H9 (cell line): ENCODE measurements around the gene PLXNA2. TPM values are rescaled to one million over a fixed set of nuclear protein-coding genes. Genes with fewer than 3 reads are reported as not detected.

Source experiments
- DNase-seq: peaks from one replicate; pipeline ENCODE4 v3.0.0-alpha.2; 2017
- H2AFZ ChIP-seq: one replicate; pipeline ENCODE4 v1.6.1; 2013; ENCODE audit warnings: mild to moderate bottlenecking, low read length, control low read depth, moderate library complexity
- H2AK5ac ChIP-seq: 2 replicates; pipeline ENCODE4 v1.6.1; 2013; ENCODE audit warnings: low read length, control low read depth, mixed read lengths; ENCODE audit not compliant: insufficient read length
- H2BK120ac ChIP-seq: one replicate; pipeline ENCODE4 v1.6.1; 2013; ENCODE audit warnings: low read depth, mild to moderate bottlenecking, low read length, control low read depth, inconsistent platforms; ENCODE audit not compliant: poor library complexity, severe bottlenecking
- H2BK12ac ChIP-seq: 2 replicates; pipeline ENCODE4 v1.6.1; 2013; ENCODE audit warnings: low read length, control low read depth, mixed read lengths, low read depth; ENCODE audit not compliant: insufficient read length
- H2BK15ac ChIP-seq: 2 replicates; pipeline ENCODE4 v1.6.1; 2013; ENCODE audit warnings: low read depth, low read length, control low read depth
- H2BK20ac ChIP-seq: one replicate; pipeline ENCODE4 v1.6.1; 2013; ENCODE audit warnings: low read depth, mild to moderate bottlenecking, low read length, control low read depth, inconsistent platforms; ENCODE audit not compliant: poor library complexity, severe bottlenecking
- H2BK5ac ChIP-seq: 2 replicates; pipeline ENCODE4 v1.6.1; 2013; ENCODE audit warnings: low read length, control low read depth, mixed read lengths; ENCODE audit not compliant: insufficient read length
- H3K14ac ChIP-seq: 2 replicates; pipeline ENCODE4 v1.6.1; 2013; ENCODE audit warnings: low read length, control low read depth; ENCODE audit not compliant: insufficient read depth
- H3K18ac ChIP-seq: 2 replicates; pipeline ENCODE4 v1.6.1; 2013; ENCODE audit warnings: low read depth, mild to moderate bottlenecking, mixed read lengths, low read length, control low read depth; ENCODE audit not compliant: insufficient read length
- H3K23ac ChIP-seq: 2 replicates; pipeline ENCODE4 v1.6.1; 2013; ENCODE audit warnings: low read length, control low read depth, mixed read lengths, low read depth; ENCODE audit not compliant: insufficient read length
- H3K23me2 ChIP-seq: 2 replicates; pipeline ENCODE4 v1.6.1; 2013; ENCODE audit warnings: low read depth, mild to moderate bottlenecking, mixed read lengths, low read length, control low read depth; ENCODE audit not compliant: insufficient read length, poor library complexity, severe bottlenecking
- H3K27ac ChIP-seq: 2 replicates; pipeline ENCODE4 v1.5.1; 2013; ENCODE audit warnings: low read length, control low read depth, mixed read lengths, low read depth; ENCODE audit not compliant: insufficient read length
- H3K27me3 ChIP-seq: 2 replicates; pipeline ENCODE4 v1.6.1; 2013; ENCODE audit warnings: low read length, control low read depth, inconsistent platforms; ENCODE audit not compliant: insufficient read depth
- H3K4ac ChIP-seq: 2 replicates; pipeline ENCODE4 v1.6.1; 2013; ENCODE audit warnings: low read depth, mild to moderate bottlenecking, control low read depth, inconsistent platforms, low read length, moderate library complexity
- H3K4me1 ChIP-seq: 2 replicates; pipeline ENCODE4 v1.6.1; 2013; ENCODE audit warnings: low read length, control low read depth, inconsistent platforms; ENCODE audit not compliant: insufficient read depth
- H3K4me2 ChIP-seq: 2 replicates; pipeline ENCODE4 v1.6.1; 2013; ENCODE audit warnings: low read length, control low read depth, mixed read lengths; ENCODE audit not compliant: insufficient read length, insufficient read depth
- H3K56ac ChIP-seq: 2 replicates; pipeline ENCODE4 v1.6.1; 2013; ENCODE audit warnings: low read depth, mild to moderate bottlenecking, mixed read lengths, low read length, control low read depth; ENCODE audit not compliant: insufficient read length
- H3K79me1 ChIP-seq: 2 replicates; pipeline ENCODE4 v1.6.1; 2013; ENCODE audit warnings: low read depth, mild to moderate bottlenecking, moderate library complexity, low read length, control low read depth, inconsistent platforms; ENCODE audit not compliant: insufficient read depth, poor library complexity, severe bottlenecking
- H3K79me2 ChIP-seq: 2 replicates; pipeline ENCODE4 v1.6.1; 2013; ENCODE audit warnings: low read length, control low read depth, inconsistent platforms; ENCODE audit not compliant: insufficient read depth
- H3K9ac ChIP-seq: 2 replicates; pipeline ENCODE4 v1.6.1; 2013; ENCODE audit warnings: low read length, control low read depth, mixed read lengths; ENCODE audit not compliant: insufficient read length; ENCODE audit errors: extremely low read depth
- H3K9me3 ChIP-seq: one replicate; pipeline ENCODE4 v1.6.1; 2013; ENCODE audit warnings: low read depth, low read length, inconsistent platforms; ENCODE audit not compliant: control insufficient read depth
- H3T11ph ChIP-seq: one replicate; pipeline ENCODE4 v1.6.1; 2013; ENCODE audit warnings: mild to moderate bottlenecking, low read length, control low read depth, inconsistent platforms
- H4K20me1 ChIP-seq: one replicate; pipeline ENCODE4 v1.6.1; 2013; ENCODE audit not compliant: control insufficient read depth, insufficient read length, insufficient read depth
- H4K5ac ChIP-seq: 2 replicates; pipeline ENCODE4 v1.6.1; 2013; ENCODE audit warnings: low read depth, mild to moderate bottlenecking, mixed read lengths, low read length, control low read depth; ENCODE audit not compliant: insufficient read length
- H4K8ac ChIP-seq: replicated peaks from 2 replicates; pipeline ENCODE4 v1.6.1; 2013; ENCODE audit warnings: low read length, control low read depth, mixed read lengths, low read depth; ENCODE audit not compliant: insufficient read length
- H4K91ac ChIP-seq: 2 replicates; pipeline ENCODE4 v1.6.1; 2013; ENCODE audit warnings: low read depth, mild to moderate bottlenecking, moderate library complexity, mixed read lengths, low read length, control low read depth; ENCODE audit not compliant: insufficient read length
- H3K27ac Mint-ChIP-seq, 3 experiments: 2 replicates in 2 of 3; 3 replicates in 1 of 3; pipeline ENCODE4 v1.8.0; 2020 to 2021; ENCODE audit warnings: mixed read lengths in 3 of 3, mild to moderate bottlenecking in 1 of 3, moderate library complexity in 1 of 3
- H3K27me3 Mint-ChIP-seq: 2 replicates; pipeline ENCODE4 v1.8.0; 2021; ENCODE audit warnings: low read depth, mild to moderate bottlenecking, moderate library complexity, mixed read lengths
- H3K36me3 Mint-ChIP-seq, 3 experiments: 2 replicates in 2 of 3; 3 replicates in 1 of 3; pipeline ENCODE4 v1.8.0; 2020 to 2021; ENCODE audit warnings: low read depth in 3 of 3, mixed read lengths in 3 of 3; ENCODE audit not compliant: insufficient read depth in 1 of 3
- H3K4me1 Mint-ChIP-seq, 2 experiments: 2 replicates each; pipeline ENCODE4 v1.8.0; 2020; ENCODE audit warnings: mixed read lengths in 2 of 2
- H3K4me3 Mint-ChIP-seq, 2 experiments: 2 replicates in 1 of 2; 3 replicates in 1 of 2; pipeline ENCODE4 v1.8.0; 2020 to 2021; ENCODE audit warnings: mild to moderate bottlenecking in 2 of 2, mixed read lengths in 2 of 2, moderate library complexity in 1 of 2
- H3K9me3 Mint-ChIP-seq, 2 experiments: 2 replicates in 1 of 2; 3 replicates in 1 of 2; pipeline ENCODE4 v1.8.0; 2020; ENCODE audit warnings: mild to moderate bottlenecking in 2 of 2, mixed read lengths in 2 of 2, moderate library complexity in 1 of 2
- CTCF ChIP-seq: fragments of 200-600 bp; sonication (generic); conservative IDR thresholded peaks from 3 replicates; pipeline ENCODE4 v1.8.0; 2021; ENCODE audit warnings: antibody characterized with exemption, mild to moderate bottlenecking
- WGBS: extraction: QIAGEN DNeasy Blood & Tissue Kit; methylation state at CpG from one replicate; pipeline ENCODE4 v1.1.7; 2013; ENCODE audit warnings: missing lambda C conversion rate, low lambda C conversion rate, mixed read lengths; ENCODE audit not compliant: insufficient read length; ENCODE audit errors: extremely low coverage; 5-methylcytosine and 5-hydroxymethylcytosine counted together
- total RNA-seq: library from RNA; stranded (reverse); gene quantifications from 2 replicates; pipeline ENCODE4 v1.2.1, GENCODE V29; 2021

Gene PLXNA2
- total RNA-seq, 1 experiment from 2014 or later = 0.57 TPM

GRCh38 chr1:208273386-208274017, 29.3 kb upstream of the PLXNA2 start:
- no peak overlapping the region for H4K8ac ChIP-seq
- no peak overlapping the region for H3K4me2 ChIP-seq
- no peak for DNase-seq
- Mint-ChIP-seq H3K9me3 (no peaks in the 10 kb centered on the region), H3K27ac (no peak overlapping the region), H3K4me1 (peaks cover 24 to 31% of the 10 kb centered on the region in 2 experiments), H3K27me3 (peaks cover 12% of the 10 kb centered on the region), H3K4me3 (no peak overlapping the region), H3K36me3 (no peaks in the 10 kb centered on the region)
- H3K27me3 ChIP-seq = no peaks in the 10 kb centered on the region
- H4K20me1 ChIP-seq = no peaks in the 10 kb centered on the region
- no peaks in the 10 kb centered on the region for H3K79me1 ChIP-seq
- no peak overlapping the region for H2BK120ac ChIP-seq
- H3K23ac ChIP-seq = no peak overlapping the region
- no peaks in the 10 kb centered on the region for H3K79me2 ChIP-seq
- H3K14ac ChIP-seq = no peak overlapping the region
- H3K23me2 ChIP-seq = no peaks in the 10 kb centered on the region
- WGBS = no CpG with 5 or more reads among the region's 6 CpGs
- H2AFZ ChIP-seq = no peak overlapping the region
- H2BK12ac ChIP-seq = no peak overlapping the region
- no peak overlapping the region for H2AK5ac ChIP-seq
- H3K4me1 ChIP-seq = peaks cover 6% of the 10 kb centered on the region; the same call in 1 of the 2 replicates
- H2BK5ac ChIP-seq = no peak overlapping the region
- no peaks in the 10 kb centered on the region for H3K9me3 ChIP-seq
- no peak overlapping the region for H3K9ac ChIP-seq
- TF ChIP-seq CTCF = no peak
- H3T11ph ChIP-seq = no peak overlapping the region
- H3K56ac ChIP-seq = no peak overlapping the region
- H4K91ac ChIP-seq = no peak overlapping the region
- H3K18ac ChIP-seq = no peak overlapping the region
- no peak overlapping the region for H3K4ac ChIP-seq
- no peak overlapping the region for H3K27ac ChIP-seq
- H4K5ac ChIP-seq = no peak overlapping the region
- H2BK15ac ChIP-seq = no peak overlapping the region
- H2BK20ac ChIP-seq = no peak overlapping the region
